Kidney (tissue), 22 donors: Measurements from ENCODE around the gene RNASEH2C. TPM values are rescaled to one million over a fixed set of nuclear protein-coding genes. Genes with fewer than 3 reads are reported as not detected.
"Not testable (repeated sequence)": the region's sequence is repeated elsewhere in the genome, so short reads cannot be mapped to it uniquely, and the experiment has no call there.

ENCODE experiments used
- DNase-seq, 5 donors: peaks; one replicate each; pipeline ENCODE4 v3.0.0-alpha.2; 2013 to 2020
- FAIRE-seq: peaks from 2 replicates; lab custom pipeline; 2012; peaks lifted over from hg19 to GRCh38; lab: Jason Lieb, UNC
- H3K27ac ChIP-seq, 2 donors: one replicate each; pipeline ENCODE4 v1.7.0; 2013; ENCODE audit warnings: low read depth in 2 of 2, low read length in 2 of 2, inconsistent platforms in 1 of 2
- H3K27me3 ChIP-seq: one replicate; pipeline ENCODE4 v1.7.1; 2013; ENCODE audit warnings: low read length, inconsistent platforms; ENCODE audit not compliant: control insufficient read depth, insufficient read depth
- H3K36me3 ChIP-seq, 3 donors: one replicate each; pipeline versions ENCODE4 v1.7.0 to v1.7.1; 2013; ENCODE audit warnings: low read length in 3 of 3, control low read depth in 1 of 3, inconsistent platforms in 1 of 3; ENCODE audit not compliant: insufficient read depth in 3 of 3, control insufficient read depth in 2 of 3
- H3K4me1 ChIP-seq, 3 donors: one replicate each; pipeline versions ENCODE4 v1.7.0 to v1.7.1; 2013; ENCODE audit warnings: low read length in 3 of 3, inconsistent platforms in 1 of 3, low read depth in 1 of 3; ENCODE audit not compliant: control insufficient read depth in 2 of 3, insufficient read depth in 2 of 3
- H3K4me3 ChIP-seq, 3 donors: one replicate each; pipeline versions ENCODE4 v1.7.0 to v1.8.1; 2013; ENCODE audit warnings: low read length in 3 of 3, control low read depth in 1 of 3, inconsistent platforms in 1 of 3
- H3K9ac ChIP-seq, 3 donors: one replicate each; pipeline versions ENCODE4 v1.7.0 to v1.7.1; 2013; ENCODE audit warnings: low read length in 3 of 3, control low read depth in 1 of 3, inconsistent platforms in 1 of 3
- H3K9me3 ChIP-seq, 3 donors: one replicate each; pipeline versions ENCODE4 v1.7.0 to v1.7.1; 2013; ENCODE audit warnings: low read length in 3 of 3, control low read depth in 1 of 3, inconsistent platforms in 1 of 3; ENCODE audit not compliant: control insufficient read depth in 2 of 3, insufficient read depth in 1 of 3
- intact Hi-C: fragments of 100-400 bp; cut with DNase I; formaldehyde crosslinking; loops from one replicate; pipeline ENCODE4 v1.11.1; 2022
- long read RNA-seq, 10 donors: library from polyadenylated mRNA in 1 of 10; unstranded in 1 of 10; transcript quantifications; one replicate each; pipeline ENCODE4 v2.0.0 and lab custom pipeline, GENCODE V29; 2021 to 2026
- polyA plus RNA-seq: library from polyadenylated mRNA; stranded (reverse); fragments of 350-450 nt; fragmentation: Illumina TruSeq; extraction: RNeasy Lipid Tissue Mini Kit (QIAGEN cat#74804); gene quantifications from one replicate; pipeline ENCODE4 v1.2.3, GENCODE V29; 2014; ENCODE audit warnings: low read depth, low replicate concordance; ENCODE audit not compliant: insufficient read depth
- total RNA-seq: library from RNA; stranded (reverse); fragmentation: NEBNext Ultra II Directional; extraction: Animal tissue kit (Norgen Biotek cat#: 25700); gene quantifications from one replicate; pipeline ENCODE4 v1.2.1, GENCODE V29; 2021
- TF ChIP-seq, protein P1 (sequence below): IDR thresholded peaks from 3 replicates; pipeline ENCODE4 v1.5.1; 2012; ENCODE audit warnings: mild to moderate bottlenecking, moderate library complexity, borderline replicate concordance; ENCODE audit not compliant: insufficient read depth; ENCODE audit errors: extremely low read depth
- donor health status: control.
- donor health status: control.
- donor health status: control.
- donor health status: control.
- donor health status: control.
- donor health status: DM: yes; HTN: yes; CAD: no.
- donor health status: Normal renal cell carcinoma (clear cell type).

The RNASEH2C gene
- 43.7 TPM for total RNA-seq
- polyA plus RNA-seq, result 129 TPM
- long read RNA-seq, donor 1, transcript RNASEH2C-209 (2 exons, 2,643 nt), result minor isoform, 6 of 49 reads
- long read RNA-seq, donor 1, transcript RNASEH2C-201 (4 exons, 2,794 nt), result major isoform, 39 of 49 reads
- long read RNA-seq, donor 1, partial matches to known transcripts, result 0 of 49 reads
- long read RNA-seq, donor 1, other reads (novel, unspliced or antisense), result 0 of 49 reads
- long read RNA-seq, donor 2, transcript RNASEH2C-201 (4 exons, 2,794 nt), result major isoform, 47 of 55 reads
- long read RNA-seq, donor 2, partial matches to known transcripts, result 0 of 55 reads
- long read RNA-seq, donor 2, other reads (novel, unspliced or antisense), result 0 of 55 reads
- long read RNA-seq, donor 3, transcript RNASEH2C-201 (4 exons, 2,794 nt), result major isoform, 49 of 101 reads
- long read RNA-seq, donor 3, transcript RNASEH2C-203 (3 exons, 2,798 nt), result minor isoform, 11 of 101 reads
- long read RNA-seq, donor 3, partial matches to known transcripts, result 30 of 101 reads
- long read RNA-seq, donor 3, other reads (novel, unspliced or antisense), result 6 of 101 reads
- long read RNA-seq, donor 4, transcript RNASEH2C-201 (4 exons, 2,794 nt), result major isoform, 22 of 56 reads
- long read RNA-seq, donor 4, partial matches to known transcripts, result 28 of 56 reads
- long read RNA-seq, donor 4, other reads (novel, unspliced or antisense), result 0 of 56 reads
- long read RNA-seq, donor 5, partial matches to known transcripts, result 0 of 2 reads
- long read RNA-seq, donor 5, other reads (novel, unspliced or antisense), result 0 of 2 reads
- long read RNA-seq, donor 6, transcript RNASEH2C-203 (3 exons, 2,798 nt), result minor isoform, 16 of 109 reads
- long read RNA-seq, donor 6, transcript RNASEH2C-201 (4 exons, 2,794 nt), result major isoform, 82 of 109 reads
- long read RNA-seq, donor 6, transcript RNASEH2C-209 (2 exons, 2,643 nt), result minor isoform, 9 of 109 reads
- long read RNA-seq, donor 6, partial matches to known transcripts, result 0 of 109 reads
- long read RNA-seq, donor 6, other reads (novel, unspliced or antisense), result 0 of 109 reads
- long read RNA-seq, donor 7, transcript RNASEH2C-201 (4 exons, 2,794 nt), result minor isoform, 10 of 36 reads
- long read RNA-seq, donor 7, transcript RNASEH2C-203 (3 exons, 2,798 nt), result major isoform, 14 of 36 reads
- long read RNA-seq, donor 7, partial matches to known transcripts, result 5 of 36 reads
- long read RNA-seq, donor 7, other reads (novel, unspliced or antisense), result 6 of 36 reads
- long read RNA-seq, donor 8, transcript RNASEH2C-201 (4 exons, 2,794 nt), result major isoform, 31 of 56 reads
- long read RNA-seq, donor 8, transcript RNASEH2C-203 (3 exons, 2,798 nt), result minor isoform, 9 of 56 reads
- long read RNA-seq, donor 8, partial matches to known transcripts, result 14 of 56 reads
- long read RNA-seq, donor 8, other reads (novel, unspliced or antisense), result 0 of 56 reads
- long read RNA-seq, donor 9, transcript RNASEH2C-201 (4 exons, 2,794 nt), result major isoform, 37 of 47 reads
- long read RNA-seq, donor 9, transcript RNASEH2C-203 (3 exons, 2,798 nt), result minor isoform, 5 of 47 reads
- long read RNA-seq, donor 9, partial matches to known transcripts, result 0 of 47 reads
- long read RNA-seq, donor 9, other reads (novel, unspliced or antisense), result 0 of 47 reads
- long read RNA-seq, donor 10, transcript RNASEH2C-203 (3 exons, 2,798 nt), result minor isoform, 6 of 57 reads
- long read RNA-seq, donor 10, transcript RNASEH2C-201 (4 exons, 2,794 nt), result major isoform, 45 of 57 reads
- long read RNA-seq, donor 10, transcript RNASEH2C-209 (2 exons, 2,643 nt), result minor isoform, 5 of 57 reads
- long read RNA-seq, donor 10, partial matches to known transcripts, result 0 of 57 reads
- long read RNA-seq, donor 10, other reads (novel, unspliced or antisense), result 0 of 57 reads

DNA sequence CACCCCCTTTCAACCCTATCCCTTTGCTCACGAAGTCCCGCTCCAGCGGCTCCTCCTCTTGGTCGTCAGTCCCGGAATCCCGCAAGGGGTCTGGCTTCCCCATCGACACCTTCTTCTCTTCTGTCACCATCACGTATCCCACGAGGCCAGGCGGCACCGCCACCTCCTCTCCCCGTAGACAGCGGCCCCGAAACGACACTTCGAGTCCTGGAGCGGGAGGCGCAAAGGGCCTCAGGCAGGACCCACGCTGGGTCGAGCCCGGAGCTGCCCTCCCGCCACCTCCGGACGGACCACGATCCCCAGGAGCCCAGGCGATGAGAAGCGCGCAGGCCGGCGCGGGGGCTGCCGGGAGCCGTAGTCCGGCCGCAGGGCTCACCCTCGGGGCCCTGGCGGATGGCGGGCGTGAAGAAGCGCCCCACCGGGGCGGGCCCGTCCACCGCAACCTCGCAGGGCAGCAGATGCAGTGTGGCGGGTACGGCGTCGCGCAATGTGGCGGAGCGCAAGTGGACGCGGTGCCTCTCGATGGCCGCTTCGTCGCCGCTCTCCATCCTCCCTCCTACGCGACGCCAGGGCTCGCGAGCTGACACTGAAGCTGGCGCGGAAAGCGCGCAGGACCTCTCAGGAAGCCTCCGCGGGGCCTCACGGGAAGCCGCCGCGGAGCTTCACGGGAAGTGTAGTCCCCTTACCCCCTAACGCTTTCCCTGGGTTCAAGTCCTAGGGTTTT lies at the start of gene RNASEH2C:
TSS of gene RNASEH2C (minus strand) at position 588 of the 724 bp plus-strand sequence. CDS start at position 548, 40 bp downstream.
- TF ChIP-seq, protein P1, sequence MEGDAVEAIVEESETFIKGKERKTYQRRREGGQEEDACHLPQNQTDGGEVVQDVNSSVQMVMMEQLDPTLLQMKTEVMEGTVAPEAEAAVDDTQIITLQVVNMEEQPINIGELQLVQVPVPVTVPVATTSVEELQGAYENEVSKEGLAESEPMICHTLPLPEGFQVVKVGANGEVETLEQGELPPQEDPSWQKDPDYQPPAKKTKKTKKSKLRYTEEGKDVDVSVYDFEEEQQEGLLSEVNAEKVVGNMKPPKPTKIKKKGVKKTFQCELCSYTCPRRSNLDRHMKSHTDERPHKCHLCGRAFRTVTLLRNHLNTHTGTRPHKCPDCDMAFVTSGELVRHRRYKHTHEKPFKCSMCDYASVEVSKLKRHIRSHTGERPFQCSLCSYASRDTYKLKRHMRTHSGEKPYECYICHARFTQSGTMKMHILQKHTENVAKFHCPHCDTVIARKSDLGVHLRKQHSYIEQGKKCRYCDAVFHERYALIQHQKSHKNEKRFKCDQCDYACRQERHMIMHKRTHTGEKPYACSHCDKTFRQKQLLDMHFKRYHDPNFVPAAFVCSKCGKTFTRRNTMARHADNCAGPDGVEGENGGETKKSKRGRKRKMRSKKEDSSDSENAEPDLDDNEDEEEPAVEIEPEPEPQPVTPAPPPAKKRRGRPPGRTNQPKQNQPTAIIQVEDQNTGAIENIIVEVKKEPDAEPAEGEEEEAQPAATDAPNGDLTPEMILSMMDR, result no peak
- no peak for FAIRE-seq
- H3K36me3 ChIP-seq, result peaks cover 0 to 32% (median 24%) of the 10 kb centered on the region in 3 donors
- no peaks in the 10 kb centered on the region for H3K9me3 ChIP-seq
- H3K9ac ChIP-seq, result peak within 1 kb of the TSS; percentile 51 to 80 (median 65)
- H3K27me3 ChIP-seq, result no peaks in the 10 kb centered on the region
- DNase-seq, result peak; percentile 82 to 96 (median 92)
- peaks cover 0 to 15% (median 4%) of the 10 kb centered on the region in 3 donors for H3K4me1 ChIP-seq
- peak within 1 kb of the TSS; percentile 67 to 88 for H3K27ac ChIP-seq
- peak within 1 kb of the TSS; percentile 57 to 82 (median 68) for H3K4me3 ChIP-seq
- intact Hi-C loops, result no loop called here

DNA sequence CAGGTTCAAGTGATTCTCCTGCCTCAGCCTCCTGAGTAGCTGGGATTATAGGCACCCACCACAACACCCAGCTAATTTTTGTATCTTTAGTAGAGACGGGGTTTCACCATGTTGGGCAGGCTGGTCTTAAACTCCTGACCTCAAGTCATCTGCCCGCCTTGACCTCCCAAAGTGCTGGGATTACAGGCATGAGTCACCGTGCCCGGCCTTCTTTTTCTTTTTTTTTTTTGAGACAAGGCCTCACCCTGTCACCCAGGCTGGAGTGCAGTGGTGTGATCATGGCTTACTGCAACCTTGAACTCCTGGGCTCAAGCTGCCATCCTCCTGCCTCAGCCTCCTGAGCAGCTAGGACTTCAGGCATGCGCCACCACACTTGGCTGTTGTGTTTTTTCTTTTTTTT lies 47.2 kb upstream of the RNASEH2C start:
- H3K4me3 ChIP-seq, FAIRE-seq, H3K9me3 ChIP-seq, H3K27me3 ChIP-seq, H3K4me1 ChIP-seq, intact Hi-C loops, H3K36me3 ChIP-seq, DNase-seq, H3K27ac ChIP-seq, H3K9ac ChIP-seq: not testable (repeated sequence)

DNA sequence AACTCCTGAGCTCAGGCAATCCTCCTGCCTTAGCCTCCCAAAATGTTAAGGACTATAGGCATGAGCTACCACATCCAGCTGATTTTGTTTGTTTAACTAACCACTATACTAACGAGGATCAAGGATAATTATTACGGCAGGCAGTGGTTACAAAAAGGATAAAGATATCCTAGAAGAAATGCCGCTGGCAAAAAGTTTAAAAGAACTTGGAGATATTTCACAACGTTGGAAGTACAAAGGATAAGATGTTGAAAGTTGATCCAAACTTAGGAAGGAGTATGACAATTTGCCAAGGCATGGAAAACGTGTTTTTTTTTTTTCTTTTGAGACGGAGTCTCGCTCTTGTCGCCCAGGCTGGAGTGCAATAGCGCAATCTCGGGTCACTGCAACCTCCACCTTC lies 46.8 kb upstream of the RNASEH2C start:
- peaks cover 0 to 9% (median 5%) of the 10 kb centered on the region in 3 donors for H3K4me1 ChIP-seq
- H3K27ac ChIP-seq, result no peak overlapping the region
- no peaks in the 10 kb centered on the region for H3K36me3 ChIP-seq
- no peaks in the 10 kb centered on the region for H3K27me3 ChIP-seq
- no peak overlapping the region for H3K9ac ChIP-seq
- FAIRE-seq (no peak), DNase-seq (no peak)
- TF ChIP-seq, protein P1, result no peak
- no peaks in the 10 kb centered on the region for H3K9me3 ChIP-seq
- intact Hi-C loops, result no loop called here
- no peak overlapping the region for H3K4me3 ChIP-seq
